ENCODE measurements around the gene PRAMEF10.
"Not testable (repeated sequence)": the region's sequence is repeated elsewhere in the genome, so short reads cannot be mapped to it uniquely, and the experiment has no call there.

Gene PRAMEF10, protein sequence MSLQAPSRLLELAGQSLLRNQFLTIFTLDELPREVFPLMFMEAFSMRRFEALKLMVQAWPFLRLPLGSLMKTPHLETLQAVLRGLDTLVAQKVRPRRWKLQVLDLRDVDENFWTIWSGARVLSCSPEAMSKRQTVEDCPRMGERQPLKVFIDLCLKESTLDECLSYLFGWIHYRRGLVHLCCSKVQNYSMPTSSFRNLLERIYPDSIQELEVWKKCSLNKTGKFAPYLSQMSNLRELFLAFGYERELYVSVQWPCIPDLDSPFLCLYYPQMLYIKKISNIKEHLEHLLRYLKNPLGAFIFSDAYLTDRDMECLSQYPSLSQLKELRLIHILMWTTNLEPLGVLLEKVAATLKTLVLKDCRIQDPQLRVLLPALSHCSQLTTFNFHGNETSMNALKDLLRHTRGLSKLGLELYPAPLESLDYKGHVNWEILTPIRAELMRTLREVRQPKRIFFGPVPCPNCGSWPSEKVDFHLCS

DNA sequence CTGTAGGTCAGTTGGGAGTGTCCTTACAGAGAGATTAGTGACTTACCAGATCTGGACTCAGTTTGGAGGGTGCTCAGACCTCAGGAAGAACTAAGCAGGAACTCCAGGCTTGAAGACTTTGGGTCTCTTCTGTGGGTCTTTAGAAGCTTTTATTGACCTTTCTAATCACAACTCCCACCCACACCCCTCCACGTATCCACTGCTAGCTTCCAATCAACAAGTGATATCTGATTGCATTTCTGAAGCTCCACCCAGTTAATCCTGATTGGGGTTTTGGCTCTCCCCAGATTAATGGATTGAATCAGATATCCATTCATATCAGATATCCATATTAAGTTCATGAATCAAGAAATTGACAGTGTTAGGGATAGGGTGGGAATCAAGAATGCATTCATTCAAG, at the start of gene PRAMEF10:
Gene PRAMEF10 (minus strand): TSS at position 101 of the 400 bp plus-strand sequence. CDS start 2,423 bp downstream, outside the sequence.
- not testable (repeated sequence) for DNase-seq

- DNase-seq: not testable (repeated sequence)
Observed at GRCh38 chr1:12947480-12947879, 49.4 kb upstream of the PRAMEF10 start, which contains the start of gene PRAMEF6. Gene PRAMEF6, minus strand, starts transcription at chr1:12947580. Its CDS starts 5,062 bp downstream, at chr1:12942518.

DNA sequence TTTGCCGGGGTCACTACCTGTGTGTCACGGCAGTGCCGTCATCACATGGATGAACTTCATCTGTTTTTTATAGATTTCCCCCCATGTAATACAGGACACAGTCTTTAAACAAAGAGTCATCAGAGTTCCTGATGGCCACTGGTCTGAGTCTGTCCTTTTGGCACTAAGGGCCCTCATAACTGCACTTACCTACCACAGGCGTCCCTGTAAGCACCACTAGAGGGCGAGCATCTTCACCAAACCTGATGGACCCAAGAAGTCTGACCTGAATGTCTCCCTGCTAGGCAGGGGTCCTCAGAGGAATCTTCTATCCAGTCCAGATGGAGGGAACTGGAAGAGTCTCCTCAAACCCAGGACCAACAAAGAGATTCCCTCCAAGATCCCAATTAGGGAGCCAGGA, 26.3 kb upstream of the PRAMEF10 start:
- DNase-seq: not testable (repeated sequence)

DNA sequence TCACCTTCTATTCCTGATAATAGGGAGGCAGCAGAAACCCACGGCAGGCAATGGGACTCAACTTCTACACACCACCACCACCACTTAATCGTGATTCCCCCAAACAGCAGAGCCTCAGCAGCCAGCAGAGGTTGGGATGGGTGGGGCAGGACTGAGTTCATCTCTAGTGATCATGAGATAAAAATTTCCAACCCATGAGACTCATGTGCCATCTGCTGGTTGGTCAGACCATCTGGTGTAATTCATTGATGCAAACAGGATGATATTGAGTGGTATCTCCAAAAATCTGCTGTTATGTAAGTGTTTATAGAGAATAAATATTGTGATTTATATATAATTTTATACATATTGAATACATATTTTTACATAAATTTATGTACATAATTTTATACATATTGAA, 23.7 kb upstream of the PRAMEF10 start:
- not testable (repeated sequence) for DNase-seq

DNA sequence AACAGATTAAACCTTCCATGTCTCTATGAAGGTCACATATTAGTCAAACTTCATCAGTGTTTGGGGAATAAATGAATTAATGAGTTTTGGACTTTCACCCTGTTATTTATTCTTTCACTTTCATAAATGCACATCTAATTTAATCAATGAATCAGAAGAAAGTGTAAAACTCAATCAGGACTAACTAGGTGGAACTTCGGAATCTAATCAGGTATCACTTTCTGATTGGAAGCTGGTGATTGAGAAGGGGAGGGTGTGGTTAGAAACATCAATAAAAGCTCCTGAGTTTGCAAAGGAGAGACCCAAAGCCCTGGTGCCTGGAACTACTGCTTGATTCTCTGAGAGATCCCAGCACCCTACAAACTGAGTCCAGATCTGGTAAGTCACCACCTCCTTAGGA, 18.2 kb upstream of the PRAMEF10 start, which contains the start of gene PRAMEF7:
Gene PRAMEF7 (plus strand): TSS at position 301 of the 400 bp plus-strand sequence. CDS start 1,083 bp downstream, outside the sequence.
- DNase-seq: not testable (repeated sequence)

- DNase-seq: not testable (repeated sequence)
Observed at GRCh38 chr1:12903793-12904572, 5.9 kb upstream of the PRAMEF10 start.

GRCh38 chr1:12899186-12899585, 1.1 kb upstream of the PRAMEF10 start:
- DNase-seq: not testable (repeated sequence)

GRCh38 chr1:12886101-12886500, 12.0 kb downstream of the PRAMEF10 start, which contains the start of gene PRAMEF4:
Gene PRAMEF4, minus strand, starts transcription at chr1:12886201. Its CDS starts 2,807 bp downstream, at chr1:12883394.
- DNase-seq: not testable (repeated sequence)

- not testable (repeated sequence) for DNase-seq
Observed at GRCh38 chr1:12878453-12878852, 19.6 kb downstream of the PRAMEF10 start.

DNA sequence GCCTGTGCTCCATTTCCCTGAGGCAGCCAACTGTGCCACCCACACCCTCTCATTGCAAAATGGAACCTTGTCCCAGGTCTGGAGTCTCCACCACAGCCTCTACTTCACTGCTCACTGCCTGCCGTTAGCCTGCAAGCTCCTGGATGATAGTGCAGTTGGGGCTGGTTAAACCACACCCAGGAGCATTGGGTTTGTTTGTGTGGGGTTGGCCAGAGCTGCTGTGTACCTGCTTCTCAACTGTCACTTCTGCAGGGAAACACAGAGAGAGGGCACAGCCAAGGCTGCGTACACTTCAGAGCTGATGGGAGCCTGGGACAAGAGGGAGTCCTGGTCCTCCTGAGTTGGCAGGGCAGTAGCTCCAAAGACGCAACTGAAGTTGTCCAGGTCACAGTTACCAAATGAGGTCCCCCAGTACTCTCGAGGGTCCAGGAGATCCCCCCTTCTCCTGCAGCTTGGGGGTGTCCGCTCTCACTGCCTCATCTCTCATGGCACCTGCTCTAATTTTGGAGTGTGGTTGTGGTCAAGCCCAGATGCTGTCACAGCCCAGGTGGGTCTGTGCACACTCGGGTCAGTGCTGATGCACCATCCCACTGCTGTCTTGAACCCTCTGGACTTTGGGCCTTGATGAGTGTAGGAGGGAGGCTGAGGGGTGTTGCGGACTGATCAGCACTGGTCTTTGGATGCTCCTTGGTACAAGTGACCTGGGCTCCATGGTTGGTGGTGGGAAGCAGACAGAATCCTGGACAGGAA, 34.8 kb downstream of the PRAMEF10 start:
- DNase-seq: not testable (repeated sequence)

- DNase-seq: not testable (repeated sequence)
Observed at GRCh38 chr1:12856786-12857185, 41.3 kb downstream of the PRAMEF10 start, which contains the start of gene PRAMEF2. Gene PRAMEF2, plus strand, starts transcription at chr1:12857086. Its CDS starts 1,924 bp downstream, at chr1:12859010.

- no peak for DNase-seq
Observed at GRCh38 chr1:12851779-12852178, 46.3 kb downstream of the PRAMEF10 start.

DNA sequence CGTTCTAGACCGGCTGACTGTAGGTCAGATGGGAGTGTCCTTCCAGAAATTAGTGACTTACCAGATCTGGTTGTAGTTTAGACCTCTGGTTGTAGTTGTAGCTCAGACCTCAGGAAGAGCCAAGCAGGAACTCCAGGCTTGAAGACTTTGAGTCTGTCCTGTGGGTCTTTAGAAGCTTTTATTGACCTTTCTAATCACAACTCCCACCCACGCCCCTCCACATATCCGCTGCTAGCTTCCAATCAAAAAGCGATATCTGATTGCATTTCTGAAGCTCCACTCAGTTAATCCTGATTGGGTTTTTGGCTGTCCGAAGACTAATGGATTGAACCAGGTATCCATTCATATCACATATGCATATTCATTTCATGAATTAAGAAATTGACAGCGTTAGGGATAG, 49.5 kb downstream of the PRAMEF10 start, which contains the start of gene HNRNPCL1:
Gene HNRNPCL1 (minus strand): TSS at position 101 of the 400 bp plus-strand sequence. CDS start 431 bp downstream, outside the sequence.
- DNase-seq: not testable (repeated sequence)
